OCI-LY7 (cell line): ENCODE measurements around the gene DMRT3.

Experiments
- EZH2phosphoT487 ChIP-seq: fragments of 200-600 bp; sonication (generic); IDR thresholded peaks from 2 replicates; pipeline ENCODE4 v1.6.1; 2018; ENCODE audit warnings: low read depth, borderline replicate concordance, mild to moderate bottlenecking, mixed run types, antibody characterized with exemption, low read length, moderate library complexity, mixed read lengths
- TF ChIP-seq, protein P1 (sequence below): fragments of 200-600 bp; sonication (generic); conservative IDR thresholded peaks from 2 replicates; pipeline ENCODE4 v1.5.1; 2014; ENCODE audit warnings: mild to moderate bottlenecking, antibody characterized with exemption, low read length, moderate library complexity, mixed read lengths

DNA sequence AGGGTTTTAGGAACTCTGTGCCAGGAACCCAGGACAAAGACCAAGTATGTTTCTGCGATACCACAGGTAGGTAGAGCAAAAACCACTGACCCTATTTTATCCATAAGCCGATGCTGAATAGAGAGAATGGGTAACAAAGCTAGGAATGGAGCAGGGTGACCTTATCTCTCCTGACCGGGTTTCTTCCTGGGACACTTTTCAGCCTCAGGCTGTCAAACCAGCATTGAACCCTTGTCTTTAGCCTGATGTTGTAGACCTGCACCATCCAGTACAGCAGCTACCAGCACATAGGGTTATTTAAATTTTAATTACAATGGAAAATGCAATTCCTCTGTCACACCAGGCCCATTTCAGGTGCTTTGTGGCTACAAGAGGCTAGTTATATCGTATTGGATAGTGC, 43.1 kb upstream of the DMRT3 start:
- TF ChIP-seq, protein P1, sequence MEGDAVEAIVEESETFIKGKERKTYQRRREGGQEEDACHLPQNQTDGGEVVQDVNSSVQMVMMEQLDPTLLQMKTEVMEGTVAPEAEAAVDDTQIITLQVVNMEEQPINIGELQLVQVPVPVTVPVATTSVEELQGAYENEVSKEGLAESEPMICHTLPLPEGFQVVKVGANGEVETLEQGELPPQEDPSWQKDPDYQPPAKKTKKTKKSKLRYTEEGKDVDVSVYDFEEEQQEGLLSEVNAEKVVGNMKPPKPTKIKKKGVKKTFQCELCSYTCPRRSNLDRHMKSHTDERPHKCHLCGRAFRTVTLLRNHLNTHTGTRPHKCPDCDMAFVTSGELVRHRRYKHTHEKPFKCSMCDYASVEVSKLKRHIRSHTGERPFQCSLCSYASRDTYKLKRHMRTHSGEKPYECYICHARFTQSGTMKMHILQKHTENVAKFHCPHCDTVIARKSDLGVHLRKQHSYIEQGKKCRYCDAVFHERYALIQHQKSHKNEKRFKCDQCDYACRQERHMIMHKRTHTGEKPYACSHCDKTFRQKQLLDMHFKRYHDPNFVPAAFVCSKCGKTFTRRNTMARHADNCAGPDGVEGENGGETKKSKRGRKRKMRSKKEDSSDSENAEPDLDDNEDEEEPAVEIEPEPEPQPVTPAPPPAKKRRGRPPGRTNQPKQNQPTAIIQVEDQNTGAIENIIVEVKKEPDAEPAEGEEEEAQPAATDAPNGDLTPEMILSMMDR, result no peak
- TF ChIP-seq EZH2phosphoT487, result no peak
